ENCODE results near the gene SMIM14. TPM values are rescaled to one million over a fixed set of nuclear protein-coding genes. Genes with fewer than 3 reads are reported as not detected.
"Not testable (repeated sequence)": the region's sequence is repeated elsewhere in the genome, so short reads cannot be mapped to it uniquely, and the experiment has no call there.

The SMIM14 gene
- 15.7 TPM for total RNA-seq

- Histone ChIP-seq H3K4me1 (ENCODE audit: control insufficient read depth in 3 of 3, insufficient read depth in 3 of 3, low read length in 3 of 3) (peaks cover 10 to 21% (median 13%) of the 10 kb centered on the region in 3 donors), H3K9me3 (ENCODE audit: control insufficient read depth in 3 of 3, low read length in 3 of 3) (no peaks in the 10 kb centered on the region), H3K27ac (ENCODE audit: low read depth, low read length) (peak within 1 kb of the TSS; percentile 98), H3K9ac (ENCODE audit: low read depth in 1 of 3, low read length in 3 of 3) (peak within 1 kb of the TSS; percentile 93 to 98 (median 97)), H3K27me3 (ENCODE audit: control insufficient read depth in 3 of 3, insufficient read depth in 3 of 3, low read length in 3 of 3) (no peaks in the 10 kb centered on the region), H3K36me3 (ENCODE audit: control insufficient read depth in 3 of 3, insufficient read depth in 3 of 3, low read length in 3 of 3) (peaks cover 0 to 3% (median 0%) of the 10 kb centered on the region in 3 donors), H3K4me3 (ENCODE audit: low read length in 3 of 3) (peak within 1 kb of the TSS; percentile 82 to 99 (median 90))
Observed at GRCh38 chr4:39638354-39639239, at the start of gene SMIM14. Gene SMIM14 (minus strand): TSS chr4:39638865. CDS start chr4:39605145, 33,720 bp downstream.

GRCh38 chr4:39687014-39687413, 48.3 kb upstream of the SMIM14 start:
- Histone ChIP-seq H3K27ac (ENCODE audit: low read depth, low read length) (no peak overlapping the region), H3K9me3 (ENCODE audit: control insufficient read depth in 3 of 3, low read length in 3 of 3) (no peaks in the 10 kb centered on the region), H3K4me3 (ENCODE audit: low read length in 3 of 3) (no peak overlapping the region), H3K4me1 (ENCODE audit: control insufficient read depth in 3 of 3, insufficient read depth in 3 of 3, low read length in 3 of 3) (no peaks in the 10 kb centered on the region), H3K9ac (ENCODE audit: low read depth in 1 of 3, low read length in 3 of 3) (no peak overlapping the region), H3K27me3 (ENCODE audit: control insufficient read depth in 3 of 3, insufficient read depth in 3 of 3, low read length in 3 of 3) (no peaks in the 10 kb centered on the region), H3K36me3 (ENCODE audit: control insufficient read depth in 3 of 3, insufficient read depth in 3 of 3, low read length in 3 of 3) (no peaks in the 10 kb centered on the region)

- Histone ChIP-seq H3K9me3 (ENCODE audit: control insufficient read depth in 3 of 3, low read length in 3 of 3) (no peaks in the 10 kb centered on the region), H3K4me1 (ENCODE audit: control insufficient read depth in 3 of 3, insufficient read depth in 3 of 3, low read length in 3 of 3) (no peaks in the 10 kb centered on the region), H3K27me3 (ENCODE audit: control insufficient read depth in 3 of 3, insufficient read depth in 3 of 3, low read length in 3 of 3) (no peaks in the 10 kb centered on the region), H3K27ac (ENCODE audit: low read depth, low read length) (no peak overlapping the region), H3K36me3 (ENCODE audit: control insufficient read depth in 3 of 3, insufficient read depth in 3 of 3, low read length in 3 of 3) (no peaks in the 10 kb centered on the region), H3K9ac (ENCODE audit: low read depth in 1 of 3, low read length in 3 of 3) (no peak overlapping the region), H3K4me3 (ENCODE audit: low read length in 3 of 3) (no peak overlapping the region)
Observed at GRCh38 chr4:39685990-39686389, 47.3 kb upstream of the SMIM14 start.

- Histone ChIP-seq H3K36me3 (ENCODE audit: control insufficient read depth in 3 of 3, insufficient read depth in 3 of 3, low read length in 3 of 3) (no peaks in the 10 kb centered on the region), H3K9ac (ENCODE audit: low read depth in 1 of 3, low read length in 3 of 3) (no peak overlapping the region), H3K9me3 (ENCODE audit: control insufficient read depth in 3 of 3, low read length in 3 of 3) (no peaks in the 10 kb centered on the region), H3K4me3 (ENCODE audit: low read length in 3 of 3) (no peak overlapping the region), H3K27me3 (ENCODE audit: control insufficient read depth in 3 of 3, insufficient read depth in 3 of 3, low read length in 3 of 3) (no peaks in the 10 kb centered on the region), H3K27ac (ENCODE audit: low read depth, low read length) (no peak overlapping the region), H3K4me1 (ENCODE audit: control insufficient read depth in 3 of 3, insufficient read depth in 3 of 3, low read length in 3 of 3) (no peaks in the 10 kb centered on the region)
Observed at GRCh38 chr4:39682138-39682537, 43.5 kb upstream of the SMIM14 start.

- not testable (repeated sequence) for H3K4me3 ChIP-seq (ENCODE audit: low read length in 3 of 3); H3K36me3 ChIP-seq (ENCODE audit: control insufficient read depth in 3 of 3, insufficient read depth in 3 of 3, low read length in 3 of 3); H3K27me3 ChIP-seq (ENCODE audit: control insufficient read depth in 3 of 3, insufficient read depth in 3 of 3, low read length in 3 of 3); H3K9ac ChIP-seq (ENCODE audit: low read depth in 1 of 3, low read length in 3 of 3); H3K9me3 ChIP-seq (ENCODE audit: control insufficient read depth in 3 of 3, low read length in 3 of 3); H3K4me1 ChIP-seq (ENCODE audit: control insufficient read depth in 3 of 3, insufficient read depth in 3 of 3, low read length in 3 of 3); H3K27ac ChIP-seq (ENCODE audit: low read depth, low read length)
Observed at GRCh38 chr4:39681003-39681402, 42.3 kb upstream of the SMIM14 start.

GRCh38 chr4:39675681-39676080, 37.0 kb upstream of the SMIM14 start:
- not testable (repeated sequence) for H3K9ac ChIP-seq (ENCODE audit: low read depth in 1 of 3, low read length in 3 of 3); H3K36me3 ChIP-seq (ENCODE audit: control insufficient read depth in 3 of 3, insufficient read depth in 3 of 3, low read length in 3 of 3); H3K27me3 ChIP-seq (ENCODE audit: control insufficient read depth in 3 of 3, insufficient read depth in 3 of 3, low read length in 3 of 3); H3K4me3 ChIP-seq (ENCODE audit: low read length in 3 of 3); H3K9me3 ChIP-seq (ENCODE audit: control insufficient read depth in 3 of 3, low read length in 3 of 3); H3K4me1 ChIP-seq (ENCODE audit: control insufficient read depth in 3 of 3, insufficient read depth in 3 of 3, low read length in 3 of 3); H3K27ac ChIP-seq (ENCODE audit: low read depth, low read length)

- not testable (repeated sequence) for H3K27me3 ChIP-seq (ENCODE audit: control insufficient read depth in 3 of 3, insufficient read depth in 3 of 3, low read length in 3 of 3); H3K9ac ChIP-seq (ENCODE audit: low read depth in 1 of 3, low read length in 3 of 3); H3K4me3 ChIP-seq (ENCODE audit: low read length in 3 of 3); H3K36me3 ChIP-seq (ENCODE audit: control insufficient read depth in 3 of 3, insufficient read depth in 3 of 3, low read length in 3 of 3); H3K9me3 ChIP-seq (ENCODE audit: control insufficient read depth in 3 of 3, low read length in 3 of 3); H3K4me1 ChIP-seq (ENCODE audit: control insufficient read depth in 3 of 3, insufficient read depth in 3 of 3, low read length in 3 of 3); H3K27ac ChIP-seq (ENCODE audit: low read depth, low read length)
Observed at GRCh38 chr4:39670296-39670695, 31.6 kb upstream of the SMIM14 start.

- H3K4me1 ChIP-seq (ENCODE audit: control insufficient read depth in 3 of 3, insufficient read depth in 3 of 3, low read length in 3 of 3), result no peaks in the 10 kb centered on the region
- no peaks in the 10 kb centered on the region for H3K27me3 ChIP-seq (ENCODE audit: control insufficient read depth in 3 of 3, insufficient read depth in 3 of 3, low read length in 3 of 3)
- no peaks in the 10 kb centered on the region for H3K9me3 ChIP-seq (ENCODE audit: control insufficient read depth in 3 of 3, low read length in 3 of 3)
- no peak overlapping the region for H3K27ac ChIP-seq (ENCODE audit: low read depth, low read length)
- no peak overlapping the region for H3K9ac ChIP-seq (ENCODE audit: low read depth in 1 of 3, low read length in 3 of 3)
- no peak overlapping the region for H3K4me3 ChIP-seq (ENCODE audit: low read length in 3 of 3)
- no peaks in the 10 kb centered on the region for H3K36me3 ChIP-seq (ENCODE audit: control insufficient read depth in 3 of 3, insufficient read depth in 3 of 3, low read length in 3 of 3)
Observed at GRCh38 chr4:39668887-39669286, 30.2 kb upstream of the SMIM14 start.

- Histone ChIP-seq H3K27ac (ENCODE audit: low read depth, low read length) (no peak overlapping the region), H3K4me3 (ENCODE audit: low read length in 3 of 3) (no peak overlapping the region), H3K4me1 (ENCODE audit: control insufficient read depth in 3 of 3, insufficient read depth in 3 of 3, low read length in 3 of 3) (no peaks in the 10 kb centered on the region), H3K9me3 (ENCODE audit: control insufficient read depth in 3 of 3, low read length in 3 of 3) (no peaks in the 10 kb centered on the region), H3K36me3 (ENCODE audit: control insufficient read depth in 3 of 3, insufficient read depth in 3 of 3, low read length in 3 of 3) (no peaks in the 10 kb centered on the region), H3K27me3 (ENCODE audit: control insufficient read depth in 3 of 3, insufficient read depth in 3 of 3, low read length in 3 of 3) (no peaks in the 10 kb centered on the region), H3K9ac (ENCODE audit: low read depth in 1 of 3, low read length in 3 of 3) (no peak overlapping the region)
Observed at GRCh38 chr4:39667706-39668105, 29.0 kb upstream of the SMIM14 start.

- no peak overlapping the region for H3K9ac ChIP-seq (ENCODE audit: low read depth in 1 of 3, low read length in 3 of 3)
Observed at GRCh38 chr4:39664828-39665731, 26.4 kb upstream of the SMIM14 start.

More at GRCh38 chr4:39664828-39665731, 26.4 kb upstream of the SMIM14 start:
- no peaks in the 10 kb centered on the region for H3K9me3 ChIP-seq (ENCODE audit: control insufficient read depth in 3 of 3, low read length in 3 of 3)
- H3K27ac ChIP-seq (ENCODE audit: low read depth, low read length), result no peak overlapping the region
- H3K36me3 ChIP-seq (ENCODE audit: control insufficient read depth in 3 of 3, insufficient read depth in 3 of 3, low read length in 3 of 3), result no peaks in the 10 kb centered on the region
- no peaks in the 10 kb centered on the region for H3K27me3 ChIP-seq (ENCODE audit: control insufficient read depth in 3 of 3, insufficient read depth in 3 of 3, low read length in 3 of 3)
- no peaks in the 10 kb centered on the region for H3K4me1 ChIP-seq (ENCODE audit: control insufficient read depth in 3 of 3, insufficient read depth in 3 of 3, low read length in 3 of 3)
- no peak overlapping the region for H3K4me3 ChIP-seq (ENCODE audit: low read length in 3 of 3)
